HG02798 (cell line): ENCODE results near the gene EFNB3.

Experiments used
- ATAC-seq: cut with Tn5 transposase; IDR thresholded peaks from one replicate; pipeline ENCODE4 v1.9.1; 2021; ENCODE audit warnings: mild to moderate bottlenecking; ENCODE audit not compliant: unreplicated experiment, poor library complexity

EFNB3 gene

DNA sequence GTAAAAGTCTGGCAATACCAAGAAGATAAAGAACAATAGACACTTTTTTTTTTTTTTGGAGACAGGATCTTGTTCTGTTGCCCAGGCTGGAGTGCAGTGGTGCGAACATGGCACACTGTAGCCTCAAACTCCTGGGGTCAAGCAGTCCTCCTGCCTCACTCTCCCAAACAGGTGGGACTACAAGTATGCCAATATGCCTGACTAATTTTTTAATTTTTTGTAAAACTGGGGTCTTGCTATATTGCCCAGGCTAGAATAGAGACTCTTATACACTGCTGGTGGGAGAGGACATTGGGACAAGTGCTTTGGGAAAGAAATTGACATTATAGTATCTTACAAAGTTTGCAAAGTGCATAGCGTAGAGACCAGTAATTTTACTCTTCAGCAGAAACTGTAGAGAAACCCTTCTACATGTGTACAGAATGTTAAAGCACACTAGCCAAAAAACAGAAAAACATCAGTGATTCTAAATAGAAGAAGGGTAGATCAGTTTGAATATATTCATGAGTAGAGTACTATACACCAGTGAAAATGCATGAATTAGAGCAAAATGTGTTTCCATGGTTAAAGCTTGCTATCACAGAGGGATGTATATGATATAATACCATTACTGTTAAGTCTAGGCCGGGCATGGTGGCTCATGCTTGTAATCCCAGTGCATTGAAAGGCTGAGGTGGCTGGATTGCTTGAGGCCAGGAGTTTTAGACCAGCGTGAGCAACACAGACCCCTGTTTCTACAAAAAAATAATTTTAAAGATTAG lies 7.0 kb upstream of the EFNB3 start:
- no peak for ATAC-seq

- ATAC-seq = no peak
These were observed 4.5 kb upstream of the EFNB3 start for GRCh38 chr17:7700510-7700909.

- no peak for ATAC-seq
These were observed 3.3 kb upstream of the EFNB3 start for GRCh38 chr17:7701681-7702080.

GRCh38 chr17:7702776-7703175 lies 2.2 kb upstream of the EFNB3 start:
- ATAC-seq = no peak

DNA sequence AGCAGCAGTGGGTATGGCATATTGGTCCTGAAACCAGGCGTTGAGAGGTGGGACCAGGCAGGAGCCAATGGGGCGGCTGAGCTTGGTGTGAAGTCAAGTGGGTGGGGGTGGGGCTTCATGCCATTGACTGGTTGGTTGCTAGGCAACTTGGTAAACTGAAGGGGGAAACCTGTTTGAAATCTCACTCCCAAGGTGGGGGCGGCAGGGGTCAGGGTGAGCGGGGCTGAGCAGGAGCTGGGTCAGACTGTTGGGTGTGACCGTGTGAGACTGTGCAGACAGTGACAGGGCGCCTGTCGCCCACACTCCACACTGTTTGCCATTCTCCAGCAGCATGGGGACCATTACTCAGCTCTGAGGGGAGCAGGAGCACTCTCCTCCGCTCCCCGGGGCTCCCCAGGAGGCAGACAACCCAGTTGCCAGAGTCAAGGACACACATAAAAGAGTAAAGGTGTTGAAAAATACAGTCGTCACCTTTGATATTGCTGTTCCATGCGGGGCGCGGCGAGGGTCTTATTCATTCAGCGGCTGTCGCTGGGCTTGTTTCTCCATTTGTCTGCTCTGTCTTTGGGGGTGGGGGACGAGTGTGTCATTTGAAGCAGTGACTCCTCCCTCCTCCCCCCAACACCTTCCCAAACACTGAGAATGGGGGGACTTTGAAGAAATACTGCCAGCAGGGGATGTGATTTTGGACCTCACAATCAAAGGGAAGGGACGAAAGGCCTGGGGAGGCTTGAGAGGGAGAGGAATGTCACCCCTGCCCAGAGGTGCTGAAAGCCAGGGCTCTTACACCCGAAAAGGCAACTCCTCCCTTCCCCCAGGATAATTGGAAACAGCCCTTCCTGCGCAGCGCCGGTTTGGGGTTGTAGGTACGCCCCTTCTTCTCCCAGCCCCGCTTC lies 1.2 kb upstream of the EFNB3 start:
- no peak for ATAC-seq

- no peak for ATAC-seq
These were observed 560 bp downstream of the EFNB3 start for GRCh38 chr17:7705269-7706255.

DNA sequence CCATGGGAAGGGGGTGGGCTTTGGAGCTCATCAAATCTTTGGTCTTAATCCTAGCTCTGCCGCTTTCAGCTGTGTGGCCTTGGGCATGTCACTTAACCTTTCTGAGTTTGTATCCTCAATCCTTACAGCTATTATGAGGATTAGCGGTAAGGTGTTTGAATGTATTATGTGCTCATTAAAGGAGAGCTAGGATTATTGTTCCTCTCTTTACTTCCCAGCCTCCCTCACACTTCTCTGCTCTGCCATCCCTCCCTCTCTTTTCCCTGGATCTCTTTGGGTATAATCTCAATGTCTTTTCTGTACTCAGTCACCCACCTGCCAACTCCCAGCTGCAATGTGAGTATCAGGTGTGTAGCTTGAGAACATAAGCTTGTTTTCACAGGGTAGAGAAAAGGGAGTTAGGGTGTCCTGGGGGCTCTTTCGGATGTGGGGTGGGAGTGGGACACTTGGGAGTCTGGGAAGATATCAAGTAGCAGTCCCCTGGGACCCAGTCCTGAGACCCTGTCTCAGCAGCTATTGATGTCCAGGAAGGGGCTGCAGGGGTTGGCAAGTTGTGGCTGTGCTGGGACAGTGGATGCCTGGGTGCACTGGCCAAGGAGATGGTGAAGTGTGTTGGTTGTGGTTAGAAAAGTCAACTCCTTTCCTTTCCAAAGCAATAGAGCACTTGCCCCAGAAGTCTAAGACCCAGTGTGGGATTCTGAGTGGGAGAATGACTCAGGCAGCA lies 1.8 kb downstream of the EFNB3 start:
- ATAC-seq = no peak

DNA sequence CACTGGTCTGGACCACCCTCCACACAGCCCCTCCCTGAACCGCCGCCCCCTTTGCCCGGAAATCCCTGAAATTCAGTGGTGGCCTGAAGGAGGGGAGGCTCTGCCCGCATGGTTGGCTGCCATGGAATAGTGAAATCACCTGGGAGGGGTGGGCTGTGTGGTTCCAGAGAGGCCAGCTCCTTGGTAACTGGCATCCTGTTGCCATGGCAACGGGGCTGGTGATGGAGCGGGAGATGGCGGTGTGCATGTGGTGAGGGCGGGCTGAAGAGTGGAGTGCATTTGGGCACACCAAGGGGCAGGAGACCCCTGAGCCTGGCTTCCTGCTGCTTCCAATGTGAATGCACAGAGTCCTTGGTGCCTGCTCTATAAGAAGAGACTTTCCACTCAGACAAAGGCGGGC lies 2.4 kb downstream of the EFNB3 start:
- no peak for ATAC-seq

- ATAC-seq = no peak
These were observed 3.1 kb downstream of the EFNB3 start for GRCh38 chr17:7707858-7708750.

DNA sequence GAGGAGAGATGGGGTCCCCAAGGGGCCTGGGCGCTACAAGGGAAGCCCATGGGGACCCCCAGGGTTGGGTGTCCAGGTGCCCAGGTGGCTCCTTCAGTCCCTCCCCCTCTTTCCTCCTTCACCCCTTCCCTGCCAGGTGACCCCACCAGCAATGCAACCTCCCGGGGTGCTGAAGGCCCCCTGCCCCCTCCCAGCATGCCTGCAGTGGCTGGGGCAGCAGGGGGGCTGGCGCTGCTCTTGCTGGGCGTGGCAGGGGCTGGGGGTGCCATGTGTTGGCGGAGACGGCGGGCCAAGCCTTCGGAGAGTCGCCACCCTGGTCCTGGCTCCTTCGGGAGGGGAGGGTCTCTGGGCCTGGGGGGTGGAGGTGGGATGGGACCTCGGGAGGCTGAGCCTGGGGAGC lies 4.0 kb downstream of the EFNB3 start:
- ATAC-seq = no peak

DNA sequence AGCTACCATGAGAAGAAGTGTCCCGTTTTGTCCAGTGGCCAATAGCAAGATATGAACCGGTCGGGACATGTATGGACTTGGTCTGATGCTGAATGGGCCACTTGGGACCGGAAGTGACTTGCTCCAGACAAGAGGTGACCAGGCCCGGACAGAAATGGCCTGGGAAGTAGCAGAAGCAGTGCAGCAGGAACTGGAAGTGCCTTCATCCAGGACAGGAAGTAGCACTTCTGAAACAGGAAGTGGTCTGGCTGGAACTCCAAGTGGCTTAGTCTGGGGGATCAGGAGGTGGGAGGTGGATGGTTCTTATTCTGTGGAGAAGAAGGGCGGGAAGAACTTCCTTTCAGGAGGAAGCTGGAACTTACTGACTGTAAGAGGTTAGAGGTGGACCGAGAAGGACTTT lies 5.3 kb downstream of the EFNB3 start:
- no peak for ATAC-seq

DNA sequence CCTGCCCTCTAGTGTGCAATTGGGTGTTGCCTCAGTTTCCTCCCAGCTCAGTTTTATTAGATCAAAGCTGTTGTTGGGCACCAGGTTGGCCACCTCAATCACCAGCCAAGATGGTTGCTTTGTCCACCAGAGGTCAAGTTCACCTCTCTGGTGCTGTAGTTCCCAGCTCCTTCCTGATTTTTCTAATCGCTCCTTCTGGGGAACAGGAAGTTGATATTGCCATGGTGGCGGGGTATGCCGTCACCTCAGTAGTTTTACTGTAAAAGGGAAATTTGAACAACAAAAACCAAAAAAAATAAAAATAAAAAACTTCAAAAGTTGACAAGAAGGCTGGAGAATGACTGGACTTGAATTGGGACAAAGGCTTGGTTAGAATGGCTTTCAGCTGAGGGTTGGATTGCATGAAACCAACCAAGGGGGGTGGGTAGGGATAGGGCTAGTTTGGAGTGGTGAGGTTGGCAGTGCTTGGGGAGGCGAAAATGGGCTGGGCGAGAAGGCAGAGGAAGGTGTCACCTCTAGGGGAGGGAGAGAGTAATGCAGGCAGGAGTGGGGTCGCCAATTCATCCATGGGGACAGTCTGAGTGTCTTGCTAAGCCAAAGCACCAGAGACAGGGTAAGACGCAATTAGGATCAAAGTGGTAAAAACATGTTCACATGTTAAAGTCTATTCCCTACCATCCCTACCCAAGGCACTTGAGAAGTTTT lies 6.2 kb downstream of the EFNB3 start:
- no peak for ATAC-seq

DNA sequence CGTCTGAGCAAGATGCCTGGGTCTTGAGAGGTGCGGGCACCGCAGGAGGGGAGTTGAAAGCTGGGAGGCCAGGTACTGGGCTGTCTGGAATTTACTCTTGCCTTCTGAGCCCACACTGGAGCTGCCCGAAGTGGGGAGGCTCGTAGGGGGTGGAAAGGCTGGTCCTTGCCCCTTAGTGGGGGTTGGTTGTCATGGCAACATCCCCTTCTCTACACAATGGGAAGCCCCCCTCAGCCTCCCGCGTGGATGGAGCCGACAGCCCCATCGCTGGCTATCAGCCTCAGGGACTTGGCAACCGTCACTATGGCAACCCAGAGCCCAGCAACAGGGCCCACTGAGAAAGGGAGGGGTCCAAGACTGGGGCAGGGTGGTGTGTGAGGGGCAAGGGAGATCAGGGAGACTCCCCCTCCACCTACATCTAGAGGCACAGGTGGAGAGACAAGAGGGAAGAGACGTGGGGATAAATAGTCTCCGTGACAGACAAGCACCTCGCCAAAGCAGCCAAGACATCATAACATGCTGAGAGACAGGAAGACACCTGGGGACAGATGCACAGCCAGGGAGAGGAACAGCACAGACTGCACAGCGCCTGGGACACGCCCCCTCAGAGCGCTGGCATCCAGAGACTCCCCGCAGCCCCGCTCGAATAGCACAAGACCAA lies 7.2 kb downstream of the EFNB3 start:
- no peak for ATAC-seq

DNA sequence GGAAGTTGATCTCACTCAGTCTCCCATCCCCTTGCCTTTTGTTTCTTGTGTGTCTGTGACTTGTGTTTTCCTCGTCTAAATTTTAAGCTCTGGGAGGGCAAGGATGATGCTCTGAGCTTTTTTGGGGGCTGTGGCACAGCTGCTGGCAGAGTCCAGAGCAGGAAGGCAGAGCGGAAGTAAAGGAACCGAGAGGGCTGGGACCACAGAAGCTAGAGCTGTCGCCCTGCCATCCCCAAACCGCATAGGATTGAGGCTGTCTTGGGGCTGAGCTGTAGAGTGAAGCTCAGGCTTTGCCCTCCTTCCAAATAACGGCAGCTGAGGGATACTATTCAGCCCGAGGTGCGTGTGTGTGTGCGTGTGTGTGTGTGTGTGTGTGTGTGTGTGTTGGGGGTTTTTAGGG lies 8.8 kb downstream of the EFNB3 start:
- ATAC-seq = no peak

DNA sequence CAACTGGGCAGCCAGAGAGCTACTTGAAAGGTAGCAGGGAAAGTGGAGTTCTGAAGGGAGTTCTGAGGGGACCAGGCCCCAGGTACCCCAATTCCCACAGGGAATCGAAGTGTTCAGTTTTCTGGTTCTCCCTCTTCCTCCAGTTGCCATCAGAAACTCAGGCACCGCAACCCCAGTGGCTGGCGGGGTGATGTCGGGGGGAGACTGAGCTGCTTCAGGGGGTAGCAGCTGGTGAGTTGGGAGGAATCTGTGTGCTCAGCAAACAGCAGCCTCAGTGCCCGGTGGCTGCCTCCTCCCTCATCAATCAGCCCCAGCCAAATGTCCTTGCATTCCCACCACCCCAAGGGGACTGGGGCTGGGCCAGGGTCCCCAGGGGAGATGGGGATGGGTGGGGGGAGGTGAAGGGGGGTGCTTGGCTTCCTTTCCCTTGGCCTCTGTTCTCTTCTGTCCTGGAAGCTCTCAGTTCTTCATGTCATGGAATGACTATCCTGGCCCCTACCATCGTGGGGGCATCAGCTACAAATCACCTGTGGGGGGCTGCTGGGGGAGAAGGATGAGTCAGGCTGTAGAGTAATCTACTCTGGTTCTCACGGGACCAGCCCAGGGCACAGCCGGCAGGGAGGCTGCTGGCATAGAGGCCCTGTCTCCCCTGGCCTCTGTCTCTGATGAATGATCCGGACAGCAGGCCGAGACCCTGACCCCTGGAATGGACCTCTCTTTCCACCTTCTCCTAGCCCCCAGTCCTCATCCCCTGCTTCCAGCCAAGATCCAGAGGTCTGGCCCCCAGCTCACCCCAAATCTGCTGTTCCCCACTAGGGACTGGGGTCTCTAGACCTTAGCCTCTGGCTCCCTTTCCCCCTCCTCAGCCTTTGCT lies 10.0 kb downstream of the EFNB3 start:
- no peak for ATAC-seq

- no peak for ATAC-seq
These were observed 11.2 kb downstream of the EFNB3 start for GRCh38 chr17:7715936-7716886.
